K562 (cell line): Measurements from ENCODE around the gene ZGLP1. TPM values are rescaled to one million over a fixed set of nuclear protein-coding genes. Genes with fewer than 3 reads are reported as not detected.

Experiments
- ARID2 ChIP-seq: fragments of 450-650 bp; IDR thresholded peaks from 2 replicates; pipeline ENCODE4 v1.6.1; 2017; ENCODE audit warnings: antibody characterized with exemption, mild to moderate bottlenecking
- CXXC5 ChIP-seq: fragments of 250-450 bp; sonication (Bioruptor Pico); IDR thresholded peaks from 2 replicates; pipeline ENCODE4 v1.8.0; 2022; ENCODE audit warnings: inconsistent platforms, mild to moderate bottlenecking, moderate library complexity
- EP400 ChIP-seq: fragments of 450-650 bp; IDR thresholded peaks from 2 replicates; pipeline ENCODE4 v1.6.1; 2017; ENCODE audit warnings: antibody characterized with exemption, mild to moderate bottlenecking, moderate library complexity
- ETV5 ChIP-seq: sonication (generic); formaldehyde crosslinking; IDR thresholded peaks from 2 replicates; pipeline ENCODE4 v1.4.0; 2020; ENCODE audit warnings: low read depth, mild to moderate bottlenecking, missing genetic modification reagents
- FOS ChIP-seq: IDR thresholded peaks from 3 replicates; pipeline ENCODE4 v1.6.1; 2011; ENCODE audit not compliant: insufficient read length; ENCODE audit errors: extremely low read depth
- KHSRP ChIP-seq: fragments of 450-650 bp; IDR thresholded peaks from 2 replicates; pipeline ENCODE4 v1.6.1; 2017
- MAFG ChIP-seq: fragments of 450-650 bp; conservative IDR thresholded peaks from 2 replicates; pipeline ENCODE4 v1.6.1; 2016; ENCODE audit warnings: missing genetic modification characterization, missing compliant biosample characterization
- MBD2 ChIP-seq: sonication (generic); IDR thresholded peaks from 2 replicates; pipeline ENCODE4 v1.6.1; 2016; ENCODE audit warnings: low read depth, borderline replicate concordance
- NFIC ChIP-seq: fragments of 450-650 bp; IDR thresholded peaks from 2 replicates; pipeline ENCODE4 v1.6.1; 2017; ENCODE audit warnings: mild to moderate bottlenecking, inconsistent platforms
- ZBTB7A ChIP-seq: IDR thresholded peaks from 2 replicates; pipeline ENCODE4 v1.6.1; 2011; ENCODE audit warnings: low read depth, mild to moderate bottlenecking, low read length, moderate library complexity, borderline replicate concordance; ENCODE audit not compliant: control insufficient read depth
- ZNF165 ChIP-seq: fragments of 250-450 bp; sonication (Bioruptor Pico); IDR thresholded peaks from 2 replicates; pipeline ENCODE4 v1.4.0; 2020; ENCODE audit warnings: borderline replicate concordance
- ZNF408 ChIP-seq: fragments of 250-450 bp; sonication (Bioruptor Pico); IDR thresholded peaks from 2 replicates; pipeline ENCODE4 v1.4.0; 2020; ENCODE audit warnings: low read depth, mild to moderate bottlenecking, moderate library complexity
- ZNF41 ChIP-seq: fragments of 250-450 bp; sonication (Bioruptor Pico); conservative IDR thresholded peaks from 2 replicates; pipeline ENCODE4 v1.4.0; 2020; ENCODE audit warnings: mild to moderate bottlenecking
- polyA plus RNA-seq, 8 experiments: library from polyadenylated mRNA; depleted of rRNA in 4 of 8; stranded (reverse) in 5 of 8; unstranded in 3 of 8; fragments of >200 nt; fragmentation: Nextera tagmentation in 2 of 8; fragmentation: Illumina TruSeq in 1 of 8; extraction: Ambion mirVana in 2 of 8; extraction: Trizol in 1 of 8; gene quantifications; 2 replicates each; pipeline versions ENCODE4 v1.2.1 to v1.2.3, GENCODE V29; 2011 to 2014; ENCODE audit warnings: inconsistent platforms in 1 of 8, missing spikeins in 1 of 8
- total RNA-seq, 7 experiments: library from RNA; depleted of rRNA in 6 of 7; stranded (reverse); fragments of >200 nt in 6 of 7; fragmentation: Illumina TruSeq in 2 of 7; extraction: Trizol in 2 of 7; gene quantifications; 2 replicates each; pipeline versions ENCODE4 v1.2.1 to v1.2.3, GENCODE V29; 2011 to 2021; ENCODE audit warnings: low replicate concordance in 1 of 7
- TF ChIP-seq, protein P1 (sequence below): sonication (generic); formaldehyde crosslinking; IDR thresholded peaks from 2 replicates; pipeline ENCODE4 v1.8.1; 2023; ENCODE audit warnings: mild to moderate bottlenecking, missing genetic modification reagents
- TF ChIP-seq, protein P2 (sequence below), 3 experiments: fragments of 200-800 bp in 1 of 3; sonication (Bioruptor generic) in 1 of 3; sonication (generic) in 1 of 3; formaldehyde crosslinking in 1 of 3; IDR thresholded peaks; 2 replicates each; pipeline versions ENCODE4 v1.6.1 to v1.8.0; 2016 to 2022; ENCODE audit warnings: mild to moderate bottlenecking in 2 of 3, missing compliant biosample characterization in 2 of 3, missing genetic modification characterization in 2 of 3, missing genetic modification reagents in 1 of 3
- TF ChIP-seq, protein P3 (sequence below): fragments of 450-650 bp; IDR thresholded peaks from 2 replicates; pipeline ENCODE4 v1.6.1; 2016; ENCODE audit warnings: low read depth

Gene ZGLP1
- total and polyA plus RNA-seq, 9 of the 15 experiments (the other 6 are each of a cell fraction or from before 2014, with no cell fraction given) = 0.24 to 4.5 (median 2.2) TPM

DNA sequence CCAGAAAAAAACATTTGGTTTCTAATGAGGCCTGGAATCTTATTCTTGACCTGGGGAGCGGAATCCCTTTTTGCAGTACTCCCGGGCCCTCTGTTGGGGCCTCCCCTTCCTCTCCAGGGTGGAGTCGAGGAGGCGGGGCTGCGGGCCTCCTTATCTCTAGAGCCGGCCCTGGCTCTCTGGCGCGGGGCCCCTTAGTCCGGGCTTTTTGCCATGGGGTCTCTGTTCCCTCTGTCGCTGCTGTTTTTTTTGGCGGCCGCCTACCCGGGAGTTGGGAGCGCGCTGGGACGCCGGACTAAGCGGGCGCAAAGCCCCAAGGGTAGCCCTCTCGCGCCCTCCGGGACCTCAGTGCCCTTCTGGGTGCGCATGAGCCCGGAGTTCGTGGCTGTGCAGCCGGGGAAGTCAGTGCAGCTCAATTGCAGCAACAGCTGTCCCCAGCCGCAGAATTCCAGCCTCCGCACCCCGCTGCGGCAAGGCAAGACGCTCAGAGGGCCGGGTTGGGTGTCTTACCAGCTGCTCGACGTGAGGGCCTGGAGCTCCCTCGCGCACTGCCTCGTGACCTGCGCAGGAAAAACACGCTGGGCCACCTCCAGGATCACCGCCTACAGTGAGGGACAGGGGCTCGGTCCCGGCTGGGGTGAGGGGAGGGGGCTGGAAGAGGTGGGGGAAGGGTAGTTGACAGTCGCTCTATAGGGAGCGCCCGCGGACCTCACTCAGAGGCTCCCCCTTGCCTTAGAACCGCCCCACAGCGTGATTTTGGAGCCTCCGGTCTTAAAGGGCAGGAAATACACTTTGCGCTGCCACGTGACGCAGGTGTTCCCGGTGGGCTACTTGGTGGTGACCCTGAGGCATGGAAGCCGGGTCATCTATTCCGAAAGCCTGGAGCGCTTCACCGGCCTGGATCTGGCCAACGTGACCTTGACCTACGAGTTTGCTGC, 22.5 kb downstream of the ZGLP1 start, which contains the start of gene ICAM4 (continued):
- TF ChIP-seq NFIC (peak; percentile 90), CXXC5 (CRISPR knock-in tag) (peak; percentile 81), ZBTB7A (peak; percentile 90), ARID2 (0 out of 2 replicates have a peak, but pooled peaks have one; percentile 28), MBD2 (peak; percentile 41; the same call in 1 of the 2 replicates), ZNF165 (CRISPR knock-in tag) (no peak), FOS (no peak), MAFG (tag) (no peak), ZNF41 (no peak), EP400 (peak; percentile 61), ETV5 (no peak), ZNF408 (CRISPR knock-in tag) (no peak), KHSRP (no peak)
- TF ChIP-seq, protein P1, sequence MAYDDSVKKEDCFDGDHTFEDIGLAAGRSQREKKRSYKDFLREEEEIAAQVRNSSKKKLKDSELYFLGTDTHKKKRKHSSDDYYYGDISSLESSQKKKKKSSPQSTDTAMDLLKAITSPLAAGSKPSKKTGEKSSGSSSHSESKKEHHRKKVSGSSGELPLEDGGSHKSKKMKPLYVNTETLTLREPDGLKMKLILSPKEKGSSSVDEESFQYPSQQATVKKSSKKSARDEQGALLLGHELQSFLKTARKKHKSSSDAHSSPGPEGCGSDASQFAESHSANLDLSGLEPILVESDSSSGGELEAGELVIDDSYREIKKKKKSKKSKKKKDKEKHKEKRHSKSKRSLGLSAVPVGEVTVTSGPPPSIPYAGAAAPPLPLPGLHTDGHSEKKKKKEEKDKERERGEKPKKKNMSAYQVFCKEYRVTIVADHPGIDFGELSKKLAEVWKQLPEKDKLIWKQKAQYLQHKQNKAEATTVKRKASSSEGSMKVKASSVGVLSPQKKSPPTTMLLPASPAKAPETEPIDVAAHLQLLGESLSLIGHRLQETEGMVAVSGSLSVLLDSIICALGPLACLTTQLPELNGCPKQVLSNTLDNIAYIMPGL (CRISPR knock-in tag) = peak; percentile 56; the same call in 1 of the 2 replicates
- TF ChIP-seq, protein P2, sequence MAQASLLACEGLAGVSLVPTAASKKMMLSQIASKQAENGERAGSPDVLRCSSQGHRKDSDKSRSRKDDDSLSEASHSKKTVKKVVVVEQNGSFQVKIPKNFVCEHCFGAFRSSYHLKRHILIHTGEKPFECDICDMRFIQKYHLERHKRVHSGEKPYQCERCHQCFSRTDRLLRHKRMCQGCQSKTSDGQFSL (CRISPR knock-in tag; IDR thresholded peaks at IDR 0.05) = no peak
- TF ChIP-seq, protein P2 (tag; IDR thresholded peaks at IDR 0.05) = no peak
- TF ChIP-seq, protein P3, sequence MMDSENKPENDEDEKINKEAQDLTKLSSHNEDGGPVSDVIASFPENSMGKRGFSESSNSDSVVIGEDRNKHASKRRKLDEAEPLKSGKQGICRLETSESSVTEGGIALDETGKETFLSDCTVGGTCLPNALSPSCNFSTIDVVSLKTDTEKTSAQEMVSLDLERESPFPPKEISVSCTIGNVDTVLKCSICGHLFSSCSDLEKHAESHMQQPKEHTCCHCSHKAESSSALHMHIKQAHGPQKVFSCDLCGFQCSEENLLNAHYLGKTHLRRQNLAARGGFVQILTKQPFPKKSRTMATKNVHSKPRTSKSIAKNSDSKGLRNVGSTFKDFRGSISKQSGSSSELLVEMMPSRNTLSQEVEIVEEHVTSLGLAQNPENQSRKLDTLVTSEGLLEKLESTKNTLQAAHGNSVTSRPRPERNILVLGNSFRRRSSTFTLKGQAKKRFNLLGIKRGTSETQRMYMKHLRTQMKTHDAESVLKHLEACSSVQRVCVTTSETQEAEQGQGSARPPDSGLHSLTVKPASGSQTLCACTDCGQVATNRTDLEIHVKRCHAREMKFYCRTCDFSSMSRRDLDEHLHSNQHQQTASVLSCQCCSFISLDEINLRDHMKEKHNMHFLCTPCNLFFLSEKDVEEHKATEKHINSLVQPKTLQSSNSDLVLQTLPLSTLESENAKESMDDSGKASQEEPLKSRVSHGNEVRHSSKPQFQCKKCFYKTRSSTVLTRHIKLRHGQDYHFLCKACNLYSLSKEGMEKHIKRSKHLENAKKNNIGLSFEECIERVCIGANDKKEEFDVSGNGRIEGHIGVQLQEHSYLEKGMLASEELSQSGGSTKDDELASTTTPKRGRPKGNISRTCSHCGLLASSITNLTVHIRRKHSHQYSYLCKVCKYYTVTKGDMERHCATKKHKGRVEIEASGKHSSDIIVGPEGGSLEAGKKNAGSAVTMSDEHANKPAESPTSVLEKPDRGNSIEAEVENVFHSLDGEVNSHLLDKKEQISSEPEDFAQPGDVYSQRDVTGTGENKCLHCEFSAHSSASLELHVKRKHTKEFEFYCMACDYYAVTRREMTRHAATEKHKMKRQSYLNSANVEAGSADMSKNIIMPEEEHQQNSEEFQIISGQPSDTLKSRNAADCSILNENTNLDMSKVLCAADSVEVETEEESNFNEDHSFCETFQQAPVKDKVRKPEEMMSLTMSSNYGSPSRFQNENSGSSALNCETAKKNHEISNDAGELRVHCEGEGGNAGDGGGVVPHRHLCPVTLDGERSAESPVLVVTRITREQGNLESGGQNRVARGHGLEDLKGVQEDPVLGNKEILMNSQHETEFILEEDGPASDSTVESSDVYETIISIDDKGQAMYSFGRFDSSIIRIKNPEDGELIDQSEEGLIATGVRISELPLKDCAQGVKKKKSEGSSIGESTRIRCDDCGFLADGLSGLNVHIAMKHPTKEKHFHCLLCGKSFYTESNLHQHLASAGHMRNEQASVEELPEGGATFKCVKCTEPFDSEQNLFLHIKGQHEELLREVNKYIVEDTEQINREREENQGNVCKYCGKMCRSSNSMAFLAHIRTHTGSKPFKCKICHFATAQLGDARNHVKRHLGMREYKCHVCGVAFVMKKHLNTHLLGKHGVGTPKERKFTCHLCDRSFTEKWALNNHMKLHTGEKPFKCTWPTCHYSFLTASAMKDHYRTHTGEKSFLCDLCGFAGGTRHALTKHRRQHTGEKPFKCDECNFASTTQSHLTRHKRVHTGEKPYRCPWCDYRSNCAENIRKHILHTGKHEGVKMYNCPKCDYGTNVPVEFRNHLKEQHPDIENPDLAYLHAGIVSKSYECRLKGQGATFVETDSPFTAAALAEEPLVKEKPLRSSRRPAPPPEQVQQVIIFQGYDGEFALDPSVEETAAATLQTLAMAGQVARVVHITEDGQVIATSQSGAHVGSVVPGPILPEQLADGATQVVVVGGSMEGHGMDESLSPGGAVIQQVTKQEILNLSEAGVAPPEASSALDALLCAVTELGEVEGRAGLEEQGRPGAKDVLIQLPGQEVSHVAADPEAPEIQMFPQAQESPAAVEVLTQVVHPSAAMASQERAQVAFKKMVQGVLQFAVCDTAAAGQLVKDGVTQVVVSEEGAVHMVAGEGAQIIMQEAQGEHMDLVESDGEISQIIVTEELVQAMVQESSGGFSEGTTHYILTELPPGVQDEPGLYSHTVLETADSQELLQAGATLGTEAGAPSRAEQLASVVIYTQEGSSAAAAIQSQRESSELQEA = no peak
